HG03095 (cell line): ENCODE results near the gene MEGF11.

ENCODE experiments used
- ATAC-seq: cut with Tn5 transposase; IDR thresholded peaks from one replicate; pipeline ENCODE4 v1.9.1; 2021; ENCODE audit warnings: moderate library complexity; ENCODE audit not compliant: unreplicated experiment

MEGF11 gene

DNA sequence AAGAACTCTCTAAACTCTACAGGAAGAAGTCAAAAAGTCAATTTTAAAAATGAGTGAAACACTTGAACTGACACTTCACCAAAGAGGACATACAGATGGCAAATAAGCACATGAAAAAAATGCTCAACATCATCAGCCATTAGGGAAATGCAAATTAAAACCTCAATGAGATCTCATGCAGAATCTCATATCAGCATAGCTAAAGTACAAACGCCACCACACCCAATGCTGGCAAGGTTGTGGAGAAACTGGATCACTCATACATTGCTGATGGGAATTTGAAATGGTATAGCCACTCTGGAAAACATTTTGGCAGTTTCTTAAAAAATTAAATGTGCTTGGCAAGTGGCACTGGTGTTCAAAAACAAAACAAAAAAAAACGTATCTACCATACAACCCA, 34.2 kb downstream of the MEGF11 start:
- no peak for ATAC-seq

DNA sequence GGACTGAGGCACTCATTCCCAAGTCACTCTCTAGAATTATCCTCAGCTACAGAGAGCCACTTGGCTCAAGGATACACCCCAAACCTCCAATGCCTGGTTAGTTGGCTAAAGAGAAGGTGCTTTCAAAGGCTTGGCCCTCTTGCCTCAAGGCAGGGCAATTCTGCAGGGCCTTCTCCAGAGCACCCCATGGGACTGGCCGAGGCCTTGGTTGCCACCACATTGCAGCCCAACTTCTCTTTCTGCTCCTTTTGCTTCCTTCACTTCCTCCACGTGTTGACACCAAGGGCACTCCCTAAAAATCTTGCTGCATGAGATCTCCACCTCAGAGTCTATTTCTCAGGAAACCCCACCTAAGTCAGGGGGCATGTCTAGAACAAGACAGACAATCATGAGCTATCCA, 36.7 kb downstream of the MEGF11 start:
- no peak for ATAC-seq

DNA sequence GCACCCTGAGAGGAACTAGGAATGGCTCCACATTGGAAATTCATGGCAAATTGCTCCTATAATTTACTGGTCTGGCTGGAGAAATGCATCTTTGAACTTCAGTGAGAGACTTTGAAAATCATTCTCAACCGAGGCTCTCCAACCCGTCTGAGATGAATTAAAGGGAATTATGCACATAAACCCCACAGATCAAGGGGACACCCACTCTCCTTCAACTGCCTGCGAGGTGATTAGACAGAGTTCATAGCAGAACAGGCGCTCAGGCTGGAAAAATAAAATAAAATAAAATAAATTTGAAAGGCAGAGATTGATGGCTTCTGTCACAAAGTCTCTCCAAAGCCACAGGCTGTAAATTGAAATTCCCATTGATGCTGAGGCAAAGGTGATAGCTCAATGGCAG, 37.7 kb downstream of the MEGF11 start:
- no peak for ATAC-seq

DNA sequence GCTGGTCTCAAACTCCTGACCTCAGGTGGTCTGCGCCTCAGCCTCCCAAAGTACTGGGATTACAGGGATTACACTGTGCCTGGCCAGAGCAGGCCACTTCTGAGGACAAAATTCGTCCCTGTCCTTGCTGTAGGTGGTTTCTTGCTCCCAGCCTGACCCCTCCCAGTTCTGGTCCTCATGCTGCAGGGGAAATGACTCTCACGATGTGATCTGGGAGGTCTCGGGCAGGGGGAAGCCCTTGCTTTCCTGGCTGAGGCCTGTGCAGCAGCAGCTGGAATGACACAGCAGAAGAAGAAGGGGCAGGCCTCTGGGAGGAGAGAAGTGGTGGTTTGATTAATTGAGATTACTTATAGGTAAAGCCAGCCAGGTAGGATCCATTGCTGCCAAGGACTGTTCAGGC, 39.3 kb downstream of the MEGF11 start:
- no peak for ATAC-seq

DNA sequence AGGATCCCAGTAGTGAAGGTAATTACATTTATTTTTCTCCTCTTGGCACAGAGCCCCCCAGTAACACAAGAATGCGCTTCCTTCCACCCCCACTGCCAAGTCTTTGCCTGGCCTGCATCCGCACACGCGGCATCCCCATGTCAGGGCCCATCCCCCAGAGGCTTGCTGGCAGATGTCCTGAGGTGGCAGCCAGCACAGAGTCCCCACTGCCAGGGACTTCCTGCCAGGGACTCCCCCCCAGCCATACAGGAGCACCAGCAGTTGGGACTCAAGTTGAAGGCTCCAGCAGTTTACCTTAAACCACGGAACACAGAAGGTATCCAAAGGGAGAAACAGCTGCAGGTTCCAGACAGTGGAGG, 41.0 kb downstream of the MEGF11 start:
- ATAC-seq = no peak

DNA sequence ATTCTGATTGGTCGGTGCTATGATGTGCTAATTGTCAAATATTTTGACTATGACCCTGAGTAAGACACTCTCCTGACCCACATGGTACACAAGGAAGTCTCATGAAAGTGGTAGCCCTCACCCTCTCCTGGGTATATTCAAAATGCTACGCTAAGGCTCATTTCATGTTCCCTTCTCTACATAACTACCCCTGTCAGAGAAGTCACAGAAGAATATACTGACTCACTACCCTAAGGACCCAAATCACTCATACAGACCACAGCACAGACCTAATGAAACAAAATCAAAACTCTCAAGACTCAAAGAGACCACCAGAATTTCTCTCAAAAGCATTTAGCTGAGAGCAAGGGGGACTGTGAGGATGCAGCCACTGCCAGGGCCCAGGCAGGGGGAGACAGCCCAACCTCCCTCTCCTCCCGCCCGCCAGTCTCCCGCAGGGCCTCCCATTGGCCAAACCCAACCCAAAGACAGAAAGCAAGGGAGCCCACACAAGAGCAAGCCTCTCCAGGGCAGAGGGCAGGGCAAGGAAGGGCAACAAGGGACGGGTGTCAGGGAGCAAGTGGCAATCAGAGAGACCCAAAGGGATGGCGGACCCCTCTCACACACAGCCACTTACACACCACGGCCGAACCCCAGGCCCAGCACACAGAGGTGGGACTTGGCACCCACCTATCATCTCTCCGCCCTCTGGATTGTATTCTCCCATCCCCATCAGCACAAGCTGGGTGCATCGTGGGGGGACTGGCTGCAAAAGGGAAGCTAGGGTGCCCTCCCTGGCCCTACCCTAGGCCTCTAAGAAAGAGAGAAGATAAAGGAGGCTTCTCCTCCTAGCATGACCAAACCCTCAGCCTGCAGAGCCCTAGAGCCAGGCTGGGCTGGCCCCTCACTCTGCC, 41.6 kb downstream of the MEGF11 start:
- no peak for ATAC-seq

DNA sequence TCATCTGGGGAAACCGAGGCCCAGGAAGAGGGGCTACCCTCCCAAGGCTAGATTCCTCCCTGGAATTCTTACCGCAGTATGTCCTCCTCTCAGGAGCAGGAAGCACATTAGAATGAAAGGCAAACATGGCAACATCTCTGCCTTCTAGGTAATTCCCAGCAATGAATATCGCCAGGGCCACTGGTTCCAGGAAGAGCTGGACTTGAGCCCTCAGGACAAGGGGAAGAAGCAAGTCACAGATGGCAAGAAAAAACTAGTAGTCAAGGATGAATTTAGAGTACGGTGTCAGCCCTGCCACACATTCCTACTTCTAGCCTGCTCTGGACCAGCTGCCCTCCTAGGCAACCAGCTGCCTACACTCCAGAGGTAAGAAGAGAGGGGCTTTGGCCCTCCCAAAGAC, 42.9 kb downstream of the MEGF11 start:
- no peak for ATAC-seq

DNA sequence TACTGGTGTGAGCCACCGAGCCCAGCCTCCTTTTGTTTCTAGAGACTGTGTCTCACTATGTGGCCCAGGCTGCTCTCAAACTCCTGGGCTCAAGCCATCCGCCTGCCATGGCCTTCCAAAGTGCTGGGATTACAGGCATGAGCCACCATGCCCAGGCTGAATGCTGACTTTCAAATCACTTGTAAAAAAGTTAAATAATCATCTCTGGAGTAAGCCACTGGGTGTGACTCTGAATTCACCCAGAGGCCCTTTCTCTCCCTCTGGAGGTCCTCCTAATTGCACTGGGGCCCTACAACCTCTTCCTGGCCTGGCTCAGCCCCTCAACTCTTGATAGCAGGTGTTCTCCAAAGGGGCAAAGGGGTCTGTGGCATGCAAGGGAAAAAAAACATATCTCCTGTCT, 54.8 kb downstream of the MEGF11 start:
- no peak for ATAC-seq

DNA sequence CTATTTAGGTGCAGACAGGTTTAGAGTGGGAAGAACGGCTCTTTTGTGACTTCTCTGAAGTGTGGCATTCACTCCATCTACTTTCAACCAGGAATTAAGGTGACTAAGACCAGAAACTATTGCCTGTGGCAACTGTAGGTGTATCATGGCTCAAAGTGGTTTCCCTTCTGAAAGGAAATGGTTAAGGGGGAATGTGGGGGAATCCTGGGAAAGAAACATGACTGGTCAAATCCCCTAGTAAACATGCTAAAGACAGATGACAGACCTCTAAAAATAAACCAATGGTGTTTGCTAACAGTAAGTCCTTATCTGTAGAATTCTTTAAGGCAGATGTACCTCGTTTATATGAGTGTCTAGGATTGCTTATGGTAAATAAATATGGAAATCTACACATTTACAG, 56.9 kb downstream of the MEGF11 start:
- no peak for ATAC-seq

DNA sequence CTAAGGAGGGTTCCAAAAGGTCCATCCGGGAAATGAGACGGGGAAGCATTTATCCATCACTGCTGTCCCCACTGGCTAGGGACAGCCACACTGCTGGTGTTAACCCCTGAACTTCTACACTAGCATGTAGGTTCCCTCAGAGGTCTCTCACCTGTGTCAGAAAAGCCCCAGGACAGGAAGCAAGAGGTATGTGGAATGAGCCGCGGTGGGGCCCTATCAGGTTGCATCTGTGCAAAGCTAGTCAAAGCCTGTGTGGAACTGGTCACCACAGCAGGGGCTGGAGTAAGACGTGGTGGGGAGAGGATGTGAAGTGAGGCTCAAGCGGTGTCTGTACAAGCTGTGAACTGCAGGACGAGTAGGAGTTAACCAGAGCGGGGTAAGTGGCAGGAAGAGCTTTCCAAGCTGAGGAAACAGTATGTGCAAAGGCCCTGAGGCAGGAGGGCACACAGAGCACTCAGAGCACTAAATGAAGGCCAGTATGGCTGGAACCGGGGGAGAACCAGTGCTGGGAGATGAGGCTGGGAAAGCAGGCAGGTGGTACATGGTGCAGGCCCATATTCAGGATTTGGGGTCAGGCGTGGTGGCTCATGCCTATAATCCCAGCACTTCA, 57.8 kb downstream of the MEGF11 start:
- no peak for ATAC-seq

DNA sequence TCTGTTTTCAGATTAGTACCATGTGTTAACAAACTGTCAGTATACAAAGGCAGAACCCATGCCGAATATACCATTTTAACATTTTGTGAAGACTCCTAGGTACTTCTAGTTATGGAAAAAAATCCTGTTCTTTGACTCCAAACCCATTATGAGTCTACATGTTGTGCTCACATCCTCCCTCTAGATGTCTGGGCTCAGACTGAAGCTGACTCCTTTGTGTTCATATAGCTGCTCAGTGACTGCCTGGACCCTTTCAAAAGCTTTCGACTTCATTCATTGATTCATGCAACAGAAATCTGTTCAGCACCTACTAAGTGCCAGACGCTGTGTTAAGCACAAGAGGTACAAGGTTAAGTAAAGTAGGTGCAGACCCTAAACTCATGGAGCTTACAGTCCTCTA, 60.5 kb downstream of the MEGF11 start:
- no peak for ATAC-seq

DNA sequence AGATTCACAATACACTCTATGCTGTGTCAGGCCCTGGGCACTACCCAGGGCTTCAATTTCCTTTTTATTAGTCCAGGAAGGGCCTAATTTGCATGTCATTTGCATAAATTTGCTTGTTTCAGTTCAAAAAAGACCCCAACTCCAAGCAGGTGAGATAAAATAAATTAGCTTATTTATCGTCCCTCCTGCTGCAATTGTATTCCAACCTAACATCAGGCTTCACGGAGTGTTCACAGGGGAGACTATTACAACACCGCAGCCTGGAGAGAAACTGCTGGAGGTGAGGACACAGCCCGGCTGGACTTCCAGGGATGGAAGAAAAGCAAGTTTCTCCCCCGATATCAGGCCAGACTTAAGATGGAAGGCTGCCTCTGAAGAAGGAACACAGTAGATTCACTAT, 62.8 kb downstream of the MEGF11 start:
- no peak for ATAC-seq

DNA sequence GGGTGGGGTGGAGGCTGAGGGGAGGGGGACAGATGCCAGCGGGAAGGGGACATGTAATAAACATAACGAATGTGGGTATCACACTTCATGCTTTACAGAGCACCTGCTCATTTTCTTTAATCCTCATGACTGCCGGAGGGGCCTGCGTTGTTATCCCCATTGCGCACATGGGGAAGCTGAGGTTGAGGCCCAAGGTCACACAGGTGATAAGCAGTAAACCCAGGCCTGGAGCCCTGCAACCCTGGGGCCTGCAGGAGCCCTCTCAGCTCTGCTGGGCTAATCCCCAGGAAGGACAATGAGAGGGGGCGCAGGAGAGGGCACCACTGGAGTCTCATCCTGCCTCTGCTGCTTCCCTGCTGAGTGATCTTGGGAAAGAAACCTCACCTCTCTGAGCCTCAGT, 64.3 kb downstream of the MEGF11 start:
- ATAC-seq = no peak

DNA sequence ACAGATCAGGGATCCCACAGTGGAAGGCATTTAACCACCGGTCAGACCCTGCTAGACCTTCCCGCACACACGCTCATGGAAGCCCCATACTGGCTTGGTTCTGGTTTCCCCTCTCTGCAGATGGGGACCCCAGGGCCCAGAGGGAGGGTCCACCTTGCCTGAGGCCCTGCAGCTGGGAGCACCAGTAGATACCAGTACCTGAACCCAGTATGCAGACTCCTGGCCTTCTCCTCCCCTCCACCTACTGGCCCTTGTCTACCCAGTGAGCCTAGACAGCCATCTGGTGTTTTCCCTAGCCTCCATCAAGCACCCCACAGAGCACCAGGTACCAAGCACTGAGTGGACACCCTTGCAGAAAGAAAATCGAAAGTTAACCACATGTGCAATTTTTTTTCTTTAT, 65.1 kb downstream of the MEGF11 start:
- no peak for ATAC-seq

DNA sequence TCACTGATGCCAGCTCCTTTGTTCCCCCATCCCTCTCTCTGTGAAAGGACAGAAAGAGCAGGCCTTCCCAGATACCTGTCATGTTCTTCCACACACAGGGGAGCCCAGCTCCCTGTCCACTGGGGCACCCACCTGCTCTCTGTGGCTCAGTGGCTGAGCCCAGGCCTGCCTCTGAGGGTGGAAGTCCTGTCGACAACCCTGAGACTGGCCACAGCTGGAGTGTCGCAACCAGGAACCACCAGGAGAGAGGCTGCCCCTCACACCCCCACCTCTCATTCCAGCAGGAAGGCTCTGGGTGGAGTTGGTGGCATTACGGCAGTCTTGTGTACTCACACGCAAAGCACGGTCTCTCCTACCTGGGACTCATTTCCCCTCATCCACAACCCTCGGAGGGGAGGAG, 66.3 kb downstream of the MEGF11 start:
- no peak for ATAC-seq

DNA sequence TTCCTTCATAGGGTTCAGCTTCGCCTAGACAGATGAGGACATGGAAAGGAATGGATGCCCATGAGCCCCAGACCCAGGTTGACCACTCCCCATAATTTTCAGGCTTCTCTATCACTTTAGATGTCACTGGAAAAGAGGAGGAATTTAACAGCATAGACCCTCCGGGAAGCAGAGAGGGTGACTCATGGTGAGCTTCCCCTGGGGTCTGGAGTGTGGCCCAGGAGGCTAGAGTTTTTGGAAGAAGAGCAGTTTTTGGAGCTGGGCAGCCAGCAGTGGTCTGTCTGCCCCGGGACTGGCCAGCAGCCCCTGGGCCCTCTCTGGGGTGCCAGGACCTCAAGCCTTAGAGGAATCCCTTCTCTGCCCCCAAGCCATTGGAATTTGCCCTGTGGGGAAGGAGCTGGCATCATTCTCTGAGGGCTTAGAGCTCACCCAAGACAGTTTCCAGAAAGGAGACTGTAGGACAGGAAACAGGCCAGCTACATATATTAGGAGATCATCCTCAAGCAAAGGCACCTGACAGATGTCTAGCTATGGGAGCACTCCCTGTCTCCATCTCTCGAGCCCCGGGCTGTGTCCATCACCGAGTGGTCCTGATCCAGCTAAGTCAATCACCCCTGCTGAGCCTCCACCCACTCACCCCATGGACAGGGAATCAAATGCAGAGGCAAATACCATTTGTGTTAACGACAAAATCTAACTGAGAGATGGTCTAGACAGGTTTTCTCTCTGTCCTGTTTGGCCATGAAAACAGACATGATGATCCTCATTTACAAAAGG, 67.3 kb downstream of the MEGF11 start:
- ATAC-seq = no peak

DNA sequence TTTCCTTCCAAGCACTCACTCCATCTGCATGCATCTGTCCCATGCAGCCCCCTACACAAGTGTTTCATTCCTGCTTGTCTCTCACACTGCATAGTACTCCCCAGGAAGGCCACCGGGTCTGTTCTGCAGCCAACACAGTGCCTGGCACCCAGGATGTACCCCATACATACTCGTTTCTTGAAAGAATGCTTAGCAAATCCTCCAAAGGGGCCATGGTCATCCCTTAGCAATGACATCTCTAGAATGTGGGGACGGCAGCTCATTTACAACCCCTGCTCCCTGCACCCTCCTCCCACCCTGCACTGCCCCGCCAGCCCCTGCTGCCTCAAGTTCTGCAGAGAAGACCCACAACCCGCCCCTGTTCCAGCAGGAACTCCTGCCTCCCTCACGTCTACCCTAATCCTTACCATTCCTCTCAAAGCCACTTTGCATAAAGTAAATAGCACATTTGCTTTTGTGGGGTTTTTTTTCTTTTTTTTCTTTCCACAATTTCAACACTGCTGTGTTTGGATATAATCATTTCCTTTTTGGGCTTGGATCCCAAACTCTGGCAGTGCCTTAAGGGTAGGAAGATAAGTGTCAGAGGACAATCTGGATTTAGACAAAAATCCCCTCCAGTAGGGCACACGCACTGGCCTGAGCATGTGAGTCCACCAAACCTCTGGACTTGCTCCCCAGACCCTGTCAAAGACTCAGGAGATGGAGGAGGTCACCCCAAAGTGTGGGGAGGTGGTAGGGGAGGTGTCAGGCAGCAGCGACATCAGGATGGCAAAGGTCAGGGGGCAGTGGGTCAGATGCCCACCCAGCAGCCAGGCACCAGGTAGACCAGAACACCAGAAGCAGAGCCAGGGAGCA, 68.4 kb downstream of the MEGF11 start:
- ATAC-seq = no peak

DNA sequence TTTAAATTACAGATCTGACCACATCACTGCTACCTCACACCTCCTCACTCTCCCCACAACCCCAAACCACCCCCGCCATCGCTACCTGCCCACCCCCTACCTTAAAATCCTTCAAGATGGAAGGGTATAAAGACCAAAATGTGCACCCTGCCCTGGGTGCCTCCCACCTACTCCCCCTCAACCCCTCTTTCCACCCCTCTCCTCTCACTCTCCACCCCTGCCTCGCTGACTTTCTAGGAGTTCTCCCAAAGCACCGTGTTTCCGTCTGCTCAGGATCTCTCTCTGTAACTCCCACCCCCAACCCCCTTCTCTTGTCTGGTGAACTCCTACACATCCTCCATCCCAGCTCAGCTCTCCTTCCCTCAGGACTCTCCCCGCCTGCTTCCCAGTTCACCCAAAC, 69.1 kb downstream of the MEGF11 start:
- ATAC-seq = no peak

DNA sequence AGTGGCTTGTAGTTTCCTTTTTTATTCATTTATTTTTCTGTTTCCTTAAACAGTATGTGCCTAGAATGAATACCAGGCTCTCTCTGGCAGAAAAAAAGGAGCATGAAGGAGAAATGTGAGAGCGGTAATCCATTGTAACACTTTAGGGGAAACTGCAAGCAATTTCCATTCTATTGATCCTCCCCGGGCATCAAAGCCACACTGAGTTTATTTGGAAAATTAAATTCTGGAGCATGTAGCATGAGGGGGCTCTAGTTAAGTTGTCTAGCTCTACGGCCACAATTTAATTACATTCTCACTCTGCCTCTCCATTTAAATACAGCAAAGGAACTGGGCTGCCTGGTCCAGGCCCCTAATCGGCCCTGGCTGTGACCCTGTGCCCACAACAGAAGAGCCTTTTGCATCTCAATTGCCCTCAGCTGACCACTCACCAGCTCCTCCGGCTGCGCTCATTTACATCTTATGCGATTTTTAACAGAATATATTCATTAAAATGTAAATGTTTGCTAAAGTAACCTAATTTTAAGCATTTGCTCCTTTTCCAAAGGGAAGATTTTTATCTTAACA, 72.9 kb downstream of the MEGF11 start:
- no peak for ATAC-seq

DNA sequence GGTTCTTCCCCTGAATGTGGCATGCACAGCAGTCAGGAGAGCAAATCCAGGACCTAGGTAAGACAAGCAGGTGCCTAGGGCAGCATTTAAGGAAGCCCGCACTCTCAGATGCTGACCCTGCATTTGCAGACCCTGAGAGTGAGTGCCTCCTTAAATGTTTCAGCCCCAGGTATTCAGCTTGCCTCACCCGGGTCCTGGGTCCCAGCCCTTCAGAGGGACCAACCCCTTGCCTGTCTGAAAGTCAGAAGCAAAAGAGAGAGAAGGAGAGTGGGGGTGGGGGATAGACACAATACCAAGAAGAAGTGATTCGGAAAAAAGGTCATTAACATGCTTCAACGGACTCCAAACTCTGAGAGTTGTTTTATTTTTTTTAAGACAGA, 75.0 kb downstream of the MEGF11 start:
- no peak for ATAC-seq
